ENCODE data around the gene TMEM25.
"Not testable (repeated sequence)": the region's sequence is repeated elsewhere in the genome, so short reads cannot be mapped to it uniquely, and the experiment has no call there.

Gene TMEM25

DNA sequence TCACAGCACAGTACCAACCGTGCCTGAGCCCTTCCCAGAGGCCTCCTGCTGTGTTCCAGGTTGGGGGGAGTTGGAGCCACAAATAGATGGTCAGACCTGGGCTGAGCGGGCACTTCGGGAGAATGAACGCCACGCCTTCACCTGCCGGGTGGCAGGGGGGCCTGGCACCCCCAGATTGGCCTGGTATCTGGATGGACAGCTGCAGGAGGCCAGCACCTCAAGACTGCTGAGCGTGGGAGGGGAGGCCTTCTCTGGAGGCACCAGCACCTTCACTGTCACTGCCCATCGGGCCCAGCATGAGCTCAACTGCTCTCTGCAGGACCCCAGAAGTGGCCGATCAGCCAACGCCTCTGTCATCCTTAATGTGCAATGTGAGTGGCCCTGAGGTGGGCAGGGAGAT is 1.1 kb downstream of the TMEM25 start:
- DNase-seq (ENCODE audit: low read depth in 2 of 2): no peak

- DNase-seq (ENCODE audit: low read depth in 2 of 2): no peak
Observed at GRCh38 chr11:118532852-118533768, 2.1 kb downstream of the TMEM25 start.

GRCh38 chr11:118533769-118534729 is 3.1 kb downstream of the TMEM25 start:
- DNase-seq (ENCODE audit: low read depth in 2 of 2): no peak

DNA sequence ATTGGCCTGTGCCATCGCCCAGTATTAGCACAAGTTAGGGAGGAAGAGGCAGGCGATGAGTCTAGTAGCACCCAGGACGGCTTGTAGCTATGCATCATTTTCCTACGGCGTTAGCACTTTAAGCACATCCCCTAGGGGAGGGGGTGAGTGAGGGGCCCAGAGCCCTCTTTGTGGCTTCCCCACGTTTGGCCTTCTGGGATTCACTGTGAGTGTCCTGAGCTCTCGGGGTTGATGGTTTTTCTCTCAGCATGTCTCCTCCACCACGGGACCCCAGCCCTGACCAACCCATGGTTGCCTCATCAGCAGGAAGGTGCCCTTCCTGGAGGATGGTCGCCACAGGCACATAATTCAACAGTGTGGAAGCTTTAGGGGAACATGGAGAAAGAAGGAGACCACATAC is 4.3 kb downstream of the TMEM25 start:
- no peak for DNase-seq (ENCODE audit: low read depth in 2 of 2)

DNA sequence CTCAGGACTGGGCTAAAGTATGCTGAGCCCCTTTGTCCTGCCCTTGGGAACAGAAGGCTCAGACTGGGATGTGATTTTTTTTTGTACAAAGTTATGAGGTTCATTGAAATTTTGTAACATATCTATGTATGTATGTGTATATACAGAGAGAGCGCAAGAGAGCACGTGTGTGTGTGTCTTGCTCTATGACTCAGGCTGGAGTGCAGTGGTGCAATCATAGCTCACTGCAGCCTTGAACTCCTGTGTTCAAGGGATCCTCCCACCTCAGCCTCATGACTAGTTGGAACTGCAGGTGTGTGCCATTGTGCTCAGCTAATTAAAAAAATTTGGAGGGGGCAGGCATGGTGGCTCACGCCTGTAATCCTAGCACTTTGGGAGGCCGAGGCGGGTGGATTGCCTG is 5.7 kb downstream of the TMEM25 start:
- DNase-seq (ENCODE audit: low read depth in 2 of 2): no peak

DNA sequence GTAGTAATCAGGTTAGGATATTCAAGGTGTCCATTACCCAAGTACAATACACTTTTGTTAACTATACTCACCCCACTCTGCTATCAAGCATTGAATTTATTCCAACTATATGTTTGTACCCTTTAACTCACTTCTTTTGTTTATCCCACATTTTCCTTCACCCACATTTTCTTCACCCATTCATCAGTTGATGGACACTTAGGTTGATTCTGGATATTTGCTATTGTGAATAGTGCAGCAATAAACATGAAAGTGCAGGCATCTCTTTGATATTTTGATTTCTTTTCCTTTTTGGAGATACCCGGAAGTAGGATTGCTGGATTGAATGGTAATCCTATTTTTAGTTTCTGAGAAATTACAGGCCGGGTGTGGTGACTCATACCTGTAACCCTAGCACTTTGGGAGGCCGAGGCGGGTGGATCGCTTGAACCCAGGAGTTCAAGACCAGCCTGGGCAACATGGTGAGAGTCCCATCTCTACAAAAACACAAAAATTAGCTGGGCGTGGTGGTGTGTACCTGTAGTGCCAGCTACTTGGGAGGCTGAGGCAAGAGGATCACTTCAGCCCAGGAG is 6.5 kb downstream of the TMEM25 start:
- DNase-seq (ENCODE audit: low read depth in 2 of 2): no peak

- DNase-seq (ENCODE audit: low read depth in 2 of 2): no peak
Observed at GRCh38 chr11:118544010-118544646, 13.1 kb downstream of the TMEM25 start.

DNA sequence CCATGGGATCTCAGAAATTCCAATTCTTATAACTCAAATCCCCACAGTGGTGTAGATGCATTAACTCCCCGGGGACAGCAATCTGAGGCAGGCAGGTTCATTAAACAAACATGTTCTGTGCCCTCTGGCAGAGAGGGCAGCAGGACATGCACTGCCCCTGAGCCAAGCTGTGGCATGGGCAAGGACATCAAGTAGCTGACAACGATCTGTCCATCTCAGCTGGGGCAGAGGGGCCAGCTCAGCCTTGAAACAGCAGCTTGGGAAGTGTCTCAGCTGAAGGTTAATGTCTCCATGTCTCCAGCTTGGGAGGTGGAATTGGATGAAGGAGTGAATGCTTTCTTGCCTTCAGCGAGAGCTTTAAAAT is 13.6 kb downstream of the TMEM25 start:
- no peak for DNase-seq (ENCODE audit: low read depth in 2 of 2)

DNA sequence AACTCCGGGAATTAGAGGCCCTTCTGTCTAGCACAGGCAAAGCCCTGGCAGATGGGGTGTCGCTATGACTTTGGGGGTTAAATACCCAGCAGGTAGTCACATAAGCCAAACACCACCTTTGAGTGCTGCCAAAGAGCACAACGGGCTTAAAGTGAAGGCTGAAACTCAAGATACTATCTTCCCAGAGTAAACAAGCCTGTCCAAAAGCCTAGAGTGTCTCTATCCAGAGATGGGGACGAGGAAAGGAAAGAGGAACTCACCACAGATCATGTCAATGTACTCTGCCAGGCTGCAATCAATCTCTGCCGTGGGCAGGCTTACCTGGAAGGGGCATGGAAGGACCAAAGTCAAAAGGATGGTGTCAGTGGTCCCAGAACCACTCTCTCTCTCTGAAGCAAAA is 14.5 kb downstream of the TMEM25 start:
- DNase-seq (ENCODE audit: low read depth in 2 of 2): no peak

DNA sequence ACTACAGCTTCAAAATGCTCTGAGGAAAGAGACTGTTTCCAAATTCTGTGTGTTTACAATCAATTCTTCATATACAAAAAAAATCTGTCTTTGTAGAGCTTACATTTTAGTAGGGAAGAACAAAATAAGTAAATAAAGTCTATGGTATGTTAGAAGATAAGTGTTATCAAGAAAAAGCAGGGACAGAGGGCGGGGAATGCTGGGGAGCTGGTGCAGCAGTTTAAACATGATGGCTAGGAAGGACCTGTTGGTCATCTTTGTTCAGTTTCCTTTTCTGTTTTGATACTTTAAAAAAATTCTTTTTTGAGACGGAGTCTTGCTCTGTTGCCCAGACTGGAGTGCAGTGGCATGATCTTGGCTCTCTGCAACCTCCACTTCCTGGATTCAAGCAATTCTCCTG is 16.1 kb downstream of the TMEM25 start:
- DNase-seq (ENCODE audit: low read depth in 2 of 2): no peak

DNA sequence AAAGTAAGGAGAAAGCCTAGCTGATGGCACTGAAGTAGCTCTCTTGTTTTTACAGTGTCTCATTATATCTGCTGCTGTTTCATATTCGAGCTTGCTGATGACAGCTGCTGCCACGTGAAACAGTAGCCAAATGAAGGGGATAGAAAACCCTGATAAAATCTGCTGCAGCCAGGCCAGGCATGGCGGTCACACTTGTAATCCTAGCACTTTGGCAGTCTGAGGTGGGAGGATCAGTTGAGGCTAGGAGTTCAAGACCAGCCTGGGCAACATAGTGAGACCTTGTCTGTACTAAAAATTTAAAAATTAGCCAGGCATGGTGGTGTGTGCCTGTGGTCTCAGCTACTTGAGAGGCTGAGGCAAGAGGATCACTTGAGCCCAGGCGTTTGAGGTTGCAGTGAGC is 21.3 kb downstream of the TMEM25 start:
- no peak for DNase-seq (ENCODE audit: low read depth in 2 of 2)

DNA sequence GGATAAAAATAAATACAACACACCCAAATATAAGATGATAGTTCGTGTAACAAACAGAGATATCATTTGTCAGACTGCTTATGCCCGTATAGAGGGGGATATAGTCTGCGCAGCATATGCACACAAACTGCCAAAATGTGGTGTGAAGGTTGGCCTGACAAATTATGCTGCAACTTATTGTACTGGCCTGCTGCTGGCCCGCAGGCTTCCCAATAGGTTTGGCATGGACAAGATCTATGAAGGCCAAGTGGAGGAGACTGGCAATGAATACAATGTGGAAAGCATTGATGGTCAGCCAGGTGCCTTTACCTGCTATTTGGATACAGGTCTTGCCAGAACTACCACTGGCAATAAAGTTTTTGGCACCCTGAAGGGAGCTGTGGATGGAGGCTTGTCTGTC is 29.8 kb downstream of the TMEM25 start:
- DNase-seq (ENCODE audit: low read depth in 2 of 2): no peak

DNA sequence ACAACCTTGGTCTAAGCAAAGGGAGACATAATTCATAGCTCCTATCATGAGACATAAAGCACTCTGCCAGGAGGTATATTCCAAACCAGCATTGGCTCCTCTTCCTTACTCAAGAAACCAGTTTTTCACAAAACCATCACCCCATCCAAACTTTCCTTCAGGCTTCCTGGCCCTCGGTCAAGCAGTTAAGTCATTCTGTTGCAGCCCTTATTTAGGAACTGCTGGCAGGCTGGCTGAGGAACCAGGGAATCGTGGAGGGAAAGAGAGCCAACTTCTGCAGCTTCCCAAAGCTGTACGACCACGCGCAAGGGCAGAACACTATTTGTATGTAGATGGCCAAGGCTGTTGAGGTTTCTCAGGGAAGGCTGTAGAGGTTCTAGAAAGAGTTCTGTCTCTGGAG is 34.1 kb downstream of the TMEM25 start:
- no peak for DNase-seq (ENCODE audit: low read depth in 2 of 2)

- DNase-seq (ENCODE audit: low read depth in 2 of 2): no peak
Observed at GRCh38 chr11:118569670-118570069, 38.7 kb downstream of the TMEM25 start.

DNA sequence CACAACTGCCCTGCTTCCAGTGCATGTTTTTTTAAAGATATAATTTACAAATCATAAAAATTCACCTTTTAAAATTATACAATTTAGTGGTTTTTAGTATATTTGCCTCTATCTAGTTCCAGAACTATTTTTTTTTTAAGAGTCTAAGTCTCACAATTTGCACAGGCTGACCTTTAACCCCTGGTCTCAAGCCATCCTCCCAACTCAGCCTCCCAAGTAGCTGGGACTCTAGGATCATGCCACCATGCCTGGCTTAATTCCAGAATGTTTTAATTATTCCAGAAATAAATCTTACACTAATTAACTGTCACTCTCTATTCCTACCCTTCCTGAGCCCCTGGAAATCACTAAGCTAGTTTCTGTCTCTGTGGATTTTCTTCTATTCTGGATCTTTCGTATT is 39.8 kb downstream of the TMEM25 start:
- DNase-seq (ENCODE audit: low read depth in 2 of 2): no peak

GRCh38 chr11:118571701-118572060 is 40.7 kb downstream of the TMEM25 start:
- DNase-seq (ENCODE audit: low read depth in 2 of 2): not testable (repeated sequence)

DNA sequence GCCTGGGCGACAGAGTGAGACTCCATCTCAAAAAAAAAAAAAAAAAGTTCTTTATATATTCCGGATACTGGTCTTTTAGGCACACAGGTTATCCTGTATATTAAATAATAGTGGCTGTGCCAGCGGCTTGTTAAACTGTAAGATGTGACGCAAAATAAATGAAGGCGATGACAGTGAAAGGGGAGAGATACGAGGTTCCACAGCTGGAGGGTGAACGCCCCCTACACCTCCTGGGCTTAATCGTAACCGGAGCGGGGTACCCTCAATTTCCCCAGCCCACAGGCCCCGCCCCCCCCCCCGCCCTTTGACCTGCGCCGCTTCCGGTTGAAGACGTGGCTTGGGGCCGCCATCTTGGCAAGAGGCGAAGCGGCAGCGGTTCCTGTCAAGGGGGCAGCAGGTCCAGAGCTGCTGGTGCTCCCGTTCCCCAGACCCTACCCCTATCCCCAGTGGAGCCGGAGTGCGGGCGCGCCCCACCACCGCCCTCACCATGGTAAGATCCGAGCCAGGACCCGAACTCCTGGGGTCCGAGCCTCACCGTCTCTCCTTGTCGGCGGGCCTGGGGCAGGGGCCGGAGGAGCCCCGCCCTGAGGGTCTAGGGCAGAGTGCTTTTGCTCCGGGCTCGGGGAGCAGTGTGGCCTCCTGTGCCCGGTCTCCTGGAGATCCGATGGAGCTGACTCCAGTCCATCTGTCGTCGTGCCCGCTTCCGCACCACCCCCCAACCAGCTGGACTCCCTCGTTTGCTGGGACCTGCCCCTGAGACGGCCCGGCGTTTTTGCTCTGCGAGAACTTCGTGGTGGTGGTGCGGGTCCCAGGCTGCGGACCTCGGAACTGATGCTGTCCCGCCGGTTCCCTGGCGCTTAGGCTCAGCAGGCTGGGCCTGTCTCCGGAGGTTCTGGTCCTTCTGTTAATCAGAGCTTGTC is 41.3 kb downstream of the TMEM25 start, which contains the start of gene ARCN1:
ARCN1 (plus strand) TSS at position 349 of the 920 bp plus-strand sequence; CDS start at position 488, 139 bp downstream.
- peak; percentile 51 to 55 for DNase-seq (ENCODE audit: low read depth in 2 of 2)

DNA sequence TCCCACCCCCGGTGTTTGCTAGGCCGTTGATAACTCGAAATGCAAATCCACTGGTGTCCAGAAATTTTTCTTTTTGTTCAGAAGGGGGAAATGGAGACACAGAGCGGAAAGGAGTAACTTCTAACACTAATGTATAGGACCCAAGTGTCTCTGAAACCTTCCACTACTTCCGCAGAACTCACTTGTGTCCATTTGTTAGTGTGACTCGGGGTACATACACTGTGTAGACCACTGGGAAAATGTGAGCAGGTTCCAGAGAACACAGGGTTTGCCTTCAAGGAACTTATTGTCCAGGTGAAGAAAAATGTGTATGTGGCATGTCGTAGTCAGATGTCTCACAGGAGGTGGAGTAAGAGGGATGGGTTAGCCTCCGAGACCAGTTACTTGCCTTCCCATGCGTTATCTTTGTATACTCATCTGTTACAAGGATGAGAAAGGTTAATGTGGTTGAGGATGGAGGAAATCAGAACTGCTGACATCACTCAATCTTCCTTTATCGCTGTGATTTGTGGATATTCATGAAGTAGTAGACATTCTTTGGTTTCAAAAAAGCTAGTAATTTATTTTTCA is 42.1 kb downstream of the TMEM25 start:
- DNase-seq (ENCODE audit: low read depth in 2 of 2): no peak

DNA sequence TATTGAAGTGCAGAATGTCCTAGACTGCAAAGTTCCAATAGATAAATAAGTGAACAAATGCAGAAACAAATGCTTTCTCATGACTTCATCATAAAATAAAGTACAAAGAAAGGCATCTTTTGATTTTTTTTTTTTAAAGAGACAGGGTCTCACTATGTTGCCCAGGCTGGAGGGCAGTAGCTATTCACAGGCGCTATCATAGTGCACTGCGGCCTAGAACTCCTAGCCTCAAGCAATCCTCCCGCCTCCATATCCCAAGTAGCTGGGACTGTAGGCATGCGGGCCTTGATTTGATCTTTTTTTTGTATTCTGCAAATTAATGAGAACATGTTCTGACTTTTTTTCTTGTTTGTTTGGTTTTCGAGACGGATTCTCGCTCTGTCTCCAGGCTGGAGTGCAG is 43.6 kb downstream of the TMEM25 start:
- DNase-seq (ENCODE audit: low read depth in 2 of 2): no peak

GRCh38 chr11:118577995-118578394 is 47.0 kb downstream of the TMEM25 start:
- DNase-seq (ENCODE audit: low read depth in 2 of 2): not testable (repeated sequence)

Measured in fibroblast of skin of left biceps (primary cell).